GM12872 (cell line): ENCODE results near the gene CTPS1.

Experiments
- TF ChIP-seq, protein P1 (sequence below): IDR thresholded peaks from 3 replicates; pipeline ENCODE4 v1.5.1; 2011; ENCODE audit warnings: low read depth, mild to moderate bottlenecking, low read length, moderate library complexity; ENCODE audit not compliant: insufficient read depth

Gene CTPS1

GRCh38 chr1:40944326-40944725, 35.2 kb upstream of the CTPS1 start:
- TF ChIP-seq, protein P1, sequence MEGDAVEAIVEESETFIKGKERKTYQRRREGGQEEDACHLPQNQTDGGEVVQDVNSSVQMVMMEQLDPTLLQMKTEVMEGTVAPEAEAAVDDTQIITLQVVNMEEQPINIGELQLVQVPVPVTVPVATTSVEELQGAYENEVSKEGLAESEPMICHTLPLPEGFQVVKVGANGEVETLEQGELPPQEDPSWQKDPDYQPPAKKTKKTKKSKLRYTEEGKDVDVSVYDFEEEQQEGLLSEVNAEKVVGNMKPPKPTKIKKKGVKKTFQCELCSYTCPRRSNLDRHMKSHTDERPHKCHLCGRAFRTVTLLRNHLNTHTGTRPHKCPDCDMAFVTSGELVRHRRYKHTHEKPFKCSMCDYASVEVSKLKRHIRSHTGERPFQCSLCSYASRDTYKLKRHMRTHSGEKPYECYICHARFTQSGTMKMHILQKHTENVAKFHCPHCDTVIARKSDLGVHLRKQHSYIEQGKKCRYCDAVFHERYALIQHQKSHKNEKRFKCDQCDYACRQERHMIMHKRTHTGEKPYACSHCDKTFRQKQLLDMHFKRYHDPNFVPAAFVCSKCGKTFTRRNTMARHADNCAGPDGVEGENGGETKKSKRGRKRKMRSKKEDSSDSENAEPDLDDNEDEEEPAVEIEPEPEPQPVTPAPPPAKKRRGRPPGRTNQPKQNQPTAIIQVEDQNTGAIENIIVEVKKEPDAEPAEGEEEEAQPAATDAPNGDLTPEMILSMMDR = no peak

DNA sequence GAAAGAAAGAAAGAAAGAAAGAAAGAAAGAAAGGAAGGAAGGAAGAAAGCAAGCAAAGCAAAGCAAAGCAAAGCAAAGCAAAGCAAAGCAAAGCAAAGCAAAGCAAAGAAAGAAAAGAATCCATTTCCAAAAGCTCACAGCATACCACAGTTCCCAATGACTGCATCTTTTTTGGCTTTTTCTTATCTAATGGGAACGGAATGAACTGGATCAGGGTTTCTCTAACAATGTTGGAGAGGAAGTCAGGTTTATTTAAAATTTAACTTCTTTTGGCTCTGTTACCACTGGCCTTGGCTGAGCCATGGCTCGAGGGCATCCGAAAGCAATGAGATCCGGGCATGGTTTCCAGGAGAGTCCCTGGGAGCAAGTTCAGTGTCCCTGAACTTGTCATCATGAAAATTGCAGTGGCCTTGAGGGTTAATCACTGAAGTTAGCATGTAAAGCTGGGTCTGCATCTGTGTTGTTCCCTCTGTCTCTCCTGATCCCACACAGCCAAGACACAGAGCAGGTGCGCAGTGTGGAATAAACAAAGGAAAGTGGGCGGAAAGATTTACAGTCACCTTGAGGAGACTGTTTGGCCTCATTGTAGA, 34.6 kb upstream of the CTPS1 start:
- TF ChIP-seq, protein P1 = no peak

GRCh38 chr1:40945491-40945973, 34.0 kb upstream of the CTPS1 start:
- TF ChIP-seq, protein P1 = no peak

GRCh38 chr1:40948741-40949443, 30.6 kb upstream of the CTPS1 start:
- TF ChIP-seq, protein P1 = peak; percentile 75

- TF ChIP-seq, protein P1 = no peak
Observed at GRCh38 chr1:40949563-40949962, 29.9 kb upstream of the CTPS1 start.

- TF ChIP-seq, protein P1 = peak; percentile 99
Observed at GRCh38 chr1:40951943-40952743, 27.4 kb upstream of the CTPS1 start.

DNA sequence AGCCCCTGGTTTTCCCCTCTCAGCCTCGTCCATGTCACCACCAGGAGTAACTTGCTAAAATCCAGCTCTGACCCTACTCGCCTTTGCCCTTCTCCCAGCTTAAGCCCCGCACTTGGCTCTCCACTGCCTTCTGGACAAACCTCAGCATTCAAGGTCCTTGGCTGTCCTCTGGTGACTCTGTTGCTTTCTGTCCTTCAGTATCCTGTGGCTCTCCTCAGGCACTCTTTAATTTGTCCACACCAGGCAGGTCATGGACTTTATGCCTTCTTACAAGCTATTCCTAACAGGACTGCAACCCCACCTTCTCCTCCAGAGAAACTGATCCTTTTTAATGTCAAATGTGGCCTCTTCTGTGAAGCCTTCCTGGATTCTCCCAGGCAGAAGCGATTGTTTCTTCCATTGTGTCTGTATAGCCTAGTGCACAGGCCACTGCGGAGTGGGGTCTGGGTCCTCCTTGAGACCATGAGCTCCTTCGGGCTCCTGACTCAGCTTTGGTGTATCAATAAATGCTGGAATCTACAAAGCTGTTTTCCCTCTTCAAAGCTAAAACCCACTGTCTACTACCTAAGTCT, 26.7 kb upstream of the CTPS1 start:
- TF ChIP-seq, protein P1 = no peak
